GM19372 (cell line): ENCODE measurements around the gene CYP8B1.

Experiments used
- ATAC-seq: cut with Tn5 transposase; IDR thresholded peaks from one replicate; pipeline ENCODE4 v1.9.1; 2021; ENCODE audit warnings: mild to moderate bottlenecking, low read depth, moderate library complexity; ENCODE audit not compliant: unreplicated experiment

Gene CYP8B1

GRCh38 chr3:42875325-42876151, at the start of gene CYP8B1:
CYP8B1 (minus strand) TSS chr3:42875879; CDS start chr3:42875816, 63 bp downstream.
- no peak for ATAC-seq

DNA sequence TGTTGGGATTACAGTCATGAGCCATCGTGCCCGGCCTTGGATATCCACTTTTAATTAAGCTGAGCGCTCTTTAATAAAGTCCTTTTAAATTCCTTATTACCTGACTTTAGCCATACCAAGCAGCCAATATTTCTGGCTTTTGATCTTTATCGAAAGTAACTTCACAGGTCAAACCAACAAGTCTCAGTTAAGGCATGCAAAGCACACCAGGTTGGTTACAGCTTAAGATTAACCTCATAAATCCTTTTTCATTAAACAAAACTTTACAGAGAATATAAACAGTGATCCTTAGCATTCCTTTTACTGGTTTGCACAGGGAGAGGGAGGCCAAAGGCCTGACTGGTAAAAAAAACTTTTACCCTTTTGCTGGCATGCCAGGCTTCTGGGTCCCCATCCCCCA, 47.9 kb upstream of the CYP8B1 start:
- ATAC-seq, result no peak

DNA sequence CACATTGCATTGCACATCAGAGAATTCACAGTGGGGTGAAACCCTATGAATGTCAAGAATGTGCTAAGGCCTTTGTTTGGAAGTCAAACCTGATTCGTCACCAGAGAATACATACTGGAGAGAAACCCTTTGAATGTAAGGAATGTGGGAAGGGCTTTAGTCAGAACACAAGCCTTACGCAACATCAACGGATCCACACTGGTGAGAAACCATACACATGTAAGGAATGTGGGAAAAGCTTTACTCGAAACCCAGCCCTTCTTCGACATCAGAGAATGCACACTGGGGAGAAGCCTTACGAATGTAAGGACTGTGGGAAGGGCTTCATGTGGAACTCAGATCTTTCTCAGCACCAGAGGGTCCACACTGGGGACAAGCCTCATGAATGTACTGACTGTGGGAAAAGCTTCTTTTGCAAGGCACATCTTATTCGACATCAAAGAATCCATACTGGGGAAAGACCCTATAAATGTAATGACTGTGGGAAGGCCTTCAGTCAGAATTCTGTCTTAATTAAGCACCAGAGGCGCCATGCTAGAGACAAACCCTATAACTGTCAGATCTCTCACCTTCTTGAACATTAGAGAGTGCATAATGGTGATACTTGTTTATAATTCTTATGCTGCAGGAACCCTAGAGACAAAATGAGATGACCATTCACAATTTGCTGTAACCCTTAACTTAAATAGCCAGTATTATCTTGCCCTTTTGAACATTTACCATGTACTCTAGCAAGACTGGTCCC, 39.3 kb upstream of the CYP8B1 start:
- no peak for ATAC-seq

- no peak for ATAC-seq
Observed at GRCh38 chr3:42911551-42911950, 35.9 kb upstream of the CYP8B1 start.

- no peak for ATAC-seq
Observed at GRCh38 chr3:42908675-42909074, 33.0 kb upstream of the CYP8B1 start.

- no peak for ATAC-seq
Observed at GRCh38 chr3:42906848-42907183, 31.1 kb upstream of the CYP8B1 start.

- ATAC-seq, result no peak
Observed at GRCh38 chr3:42906070-42906847, 30.6 kb upstream of the CYP8B1 start, which contains the start of gene ZNF662. ZNF662 (plus strand) TSS chr3:42906142; CDS start chr3:42908115, 1,973 bp downstream.

DNA sequence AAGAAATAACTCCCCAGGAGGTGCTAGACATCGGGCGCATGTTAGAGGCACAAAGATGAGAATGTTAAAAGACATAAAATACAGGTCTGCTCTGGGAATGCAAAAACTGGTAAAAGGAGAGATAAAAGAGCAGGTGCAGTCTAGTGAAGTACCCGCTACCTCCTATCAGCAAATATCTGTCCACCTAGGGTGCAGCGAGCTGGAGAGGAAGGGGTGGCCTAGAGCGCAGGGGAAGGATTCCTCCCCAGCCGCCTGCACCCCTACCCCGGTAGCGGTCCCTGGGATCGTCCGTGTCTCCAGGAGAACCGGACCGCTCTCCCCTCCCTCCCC, 30.0 kb upstream of the CYP8B1 start:
- ATAC-seq, result no peak

DNA sequence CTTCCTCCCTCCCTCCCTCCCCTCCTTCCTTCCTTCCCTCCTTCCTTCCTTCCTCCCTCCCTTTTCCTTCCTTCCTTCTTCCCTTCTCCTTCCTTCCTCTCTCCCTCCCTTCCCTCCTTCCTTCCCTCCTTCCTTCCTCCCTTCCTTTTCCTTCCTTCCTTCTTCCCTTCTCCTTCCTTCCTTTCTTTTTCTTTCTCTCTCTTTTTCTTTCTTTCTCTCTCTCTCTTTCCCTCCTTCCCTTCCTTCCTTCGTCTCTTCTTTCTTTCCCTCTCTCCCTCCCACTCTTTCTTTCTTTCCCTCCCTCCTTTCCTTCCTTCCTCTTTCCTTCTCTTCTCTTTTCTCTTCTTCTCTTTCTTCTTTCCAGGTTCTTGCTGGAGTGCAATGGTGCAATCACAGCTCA, 28.4 kb upstream of the CYP8B1 start:
- no peak for ATAC-seq

- ATAC-seq, result no peak
Observed at GRCh38 chr3:42902257-42902656, 26.6 kb upstream of the CYP8B1 start.

- ATAC-seq, result no peak
Observed at GRCh38 chr3:42901073-42901415, 25.4 kb upstream of the CYP8B1 start.

GRCh38 chr3:42900226-42901072, 24.8 kb upstream of the CYP8B1 start:
- no peak for ATAC-seq

DNA sequence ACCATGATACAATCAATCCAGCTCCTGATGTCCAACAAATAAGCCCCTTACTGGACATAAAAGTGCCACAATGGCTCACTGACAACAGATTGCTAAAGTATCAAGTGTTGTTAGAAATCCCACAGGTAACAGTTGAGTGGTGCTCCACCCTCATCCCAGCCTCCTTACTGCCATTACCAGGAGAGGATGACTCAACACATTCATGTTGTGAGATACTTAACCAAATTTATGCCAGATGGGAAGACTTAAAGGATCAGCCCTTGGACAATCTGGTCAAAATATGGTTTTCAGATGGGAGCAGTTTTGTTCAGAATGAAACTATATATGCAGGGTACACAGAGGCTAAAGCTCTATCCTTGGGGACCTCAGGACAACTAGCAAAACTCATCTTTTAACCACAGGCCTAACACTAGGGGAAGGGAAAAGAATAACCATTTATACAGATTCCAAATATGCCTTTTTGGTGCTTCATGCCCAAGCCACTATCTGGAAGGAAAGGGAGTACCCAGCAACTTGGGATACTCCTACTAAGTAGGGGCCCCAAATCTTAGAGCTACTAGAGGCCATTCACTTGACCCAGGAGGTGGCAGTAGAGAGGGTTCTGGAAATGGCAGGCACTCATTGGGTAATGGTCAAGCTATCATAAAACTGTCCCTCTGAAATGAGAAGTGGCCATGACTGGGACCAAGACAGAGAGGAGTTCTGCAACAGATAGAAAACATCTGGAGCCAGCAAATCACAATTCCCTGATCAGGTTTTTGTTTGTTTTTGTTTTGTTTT, 23.4 kb upstream of the CYP8B1 start:
- no peak for ATAC-seq

GRCh38 chr3:42895580-42895868, 19.8 kb upstream of the CYP8B1 start:
- ATAC-seq, result no peak

- ATAC-seq, result no peak
Observed at GRCh38 chr3:42894698-42895579, 19.3 kb upstream of the CYP8B1 start.

DNA sequence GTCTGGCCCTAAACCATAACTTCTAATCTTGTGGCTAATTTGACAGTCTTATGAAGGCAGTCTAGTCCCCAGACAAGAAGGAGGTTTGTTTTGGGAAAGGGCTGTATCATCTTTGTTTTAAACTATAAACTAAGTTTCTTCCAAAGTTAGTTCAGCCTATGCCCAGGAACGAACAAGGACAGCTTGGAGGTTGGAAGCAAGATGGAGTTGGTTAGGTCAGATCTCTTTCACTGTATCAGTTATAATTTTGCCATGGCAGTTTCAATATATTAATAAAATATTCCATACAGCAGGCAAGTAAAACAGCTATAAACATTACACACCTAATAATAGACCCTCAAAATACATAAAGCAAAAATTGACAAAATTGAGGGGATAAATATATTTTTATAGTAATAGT, 17.1 kb upstream of the CYP8B1 start:
- ATAC-seq, result no peak

DNA sequence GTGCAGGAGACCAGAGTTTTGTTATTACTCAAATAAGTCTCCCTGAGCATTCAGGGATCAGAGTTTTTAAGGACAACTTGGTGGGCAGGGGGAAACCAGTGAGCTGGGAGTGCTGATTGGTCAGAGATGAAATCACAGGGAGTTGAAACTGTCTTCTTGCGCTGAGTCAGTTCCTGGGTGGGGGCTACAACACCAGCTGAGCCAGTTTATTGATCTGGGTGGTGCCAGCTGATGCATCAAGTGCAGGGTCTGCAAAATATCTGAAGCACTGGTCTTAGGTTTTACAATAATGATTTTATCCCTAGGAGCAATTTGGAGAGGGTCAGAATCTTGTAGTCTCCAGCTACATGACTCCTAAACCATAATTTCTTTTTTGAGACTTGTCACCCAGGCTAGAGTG, 16.5 kb upstream of the CYP8B1 start:
- no peak for ATAC-seq

GRCh38 chr3:42891042-42891441, 15.4 kb upstream of the CYP8B1 start:
- ATAC-seq, result no peak

DNA sequence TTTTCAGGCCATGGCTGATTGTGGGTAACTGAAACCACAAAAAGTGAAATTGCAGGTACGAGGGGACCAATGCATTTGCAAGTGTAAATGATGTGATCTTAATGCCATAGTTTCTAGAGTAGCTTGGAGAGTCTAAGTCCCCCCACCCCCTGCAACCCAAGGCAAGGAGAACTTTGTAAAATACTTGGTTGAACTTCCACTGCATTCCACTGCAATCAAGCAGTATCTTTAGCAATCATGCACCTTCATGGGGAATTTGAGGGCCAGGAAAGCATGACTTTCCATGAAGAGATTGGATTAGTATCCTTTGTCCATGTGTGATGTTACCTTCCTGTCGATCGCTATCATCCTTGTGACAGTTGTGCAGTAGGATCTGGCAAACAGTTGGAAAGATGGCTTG, 11.4 kb upstream of the CYP8B1 start:
- ATAC-seq, result no peak
